ENCODE data around the gene ACP7. TPM values are rescaled to one million over a fixed set of nuclear protein-coding genes. Genes with fewer than 3 reads are reported as not detected.
"Not testable (repeated sequence)": the region's sequence is repeated elsewhere in the genome, so short reads cannot be mapped to it uniquely, and the experiment has no call there.

The ACP7 gene
- total RNA-seq, 2 experiments from 2014 or later: not detected

GRCh38 chr19:39115105-39115847 is 31.1 kb downstream of the ACP7 start:
- Mint-ChIP-seq H3K36me3 (ENCODE audit: low read depth) (no peaks in the 10 kb centered on the region), H3K27me3 (ENCODE audit: low read depth) (no peaks in the 10 kb centered on the region), H3K4me3 (no peak overlapping the region), H3K27ac (no peak overlapping the region), H3K9me3 (no peaks in the 10 kb centered on the region), H3K4me1 (ENCODE audit: low read depth) (peaks cover 5% of the 10 kb centered on the region)
- no peak for DNase-seq
- intact Hi-C loops (cut with micrococcal nuclease): no loop called here
- CTCF ChIA-PET: interaction anchor here (0.6 kb wide), 1 partner anchor 70 kb away, joined by 3 read pairs; no protein-coding TSS in a partner anchor

- CTCF ChIA-PET: interaction anchor here (0.6 kb wide), 1 partner anchor 157 kb away, joined by 3 read pairs; no protein-coding TSS in a partner anchor
- not testable (repeated sequence) for H3K9me3 Mint-ChIP-seq
Observed at GRCh38 chr19:39117023-39117422, 32.9 kb downstream of the ACP7 start.

GRCh38 chr19:39119830-39120229 is 35.7 kb downstream of the ACP7 start:
- H3K27ac Mint-ChIP-seq: no peak overlapping the region
- intact Hi-C loops (cut with micrococcal nuclease): loop anchor here (10.0 kb wide), 1 partner anchor 555 kb away; no protein-coding TSS in a partner anchor
- no peak for DNase-seq
- no peak overlapping the region for H3K4me3 Mint-ChIP-seq
- H3K36me3 Mint-ChIP-seq (ENCODE audit: low read depth): no peaks in the 10 kb centered on the region
- H3K9me3 Mint-ChIP-seq: no peaks in the 10 kb centered on the region
- H3K4me1 Mint-ChIP-seq (ENCODE audit: low read depth): peaks cover 7% of the 10 kb centered on the region
- CTCF ChIA-PET: interaction anchor here (0.6 to 2.3 kb wide), 6 partner anchors 10 to 207 kb away, joined by 3 to 14 read pairs (median 3); no protein-coding TSS in a partner anchor
- peaks cover 2% of the 10 kb centered on the region for H3K27me3 Mint-ChIP-seq (ENCODE audit: low read depth)

More at GRCh38 chr19:39117023-39117422, 32.9 kb downstream of the ACP7 start:
- H3K27me3 Mint-ChIP-seq (ENCODE audit: low read depth); H3K27ac Mint-ChIP-seq; H3K4me1 Mint-ChIP-seq (ENCODE audit: low read depth); intact Hi-C loops (cut with micrococcal nuclease); H3K4me3 Mint-ChIP-seq; H3K36me3 Mint-ChIP-seq (ENCODE audit: low read depth); DNase-seq: not testable (repeated sequence)

- intact Hi-C loops (cut with micrococcal nuclease): loop anchor here (1.0 to 10.0 kb wide), 4 partner anchors 64 to 552 kb away; partner anchors contain the start of gene PLEKHG2
- no peak overlapping the region for H3K27ac Mint-ChIP-seq
- no peak overlapping the region for H3K4me3 Mint-ChIP-seq
- H3K36me3 Mint-ChIP-seq (ENCODE audit: low read depth): peaks cover 2% of the 10 kb centered on the region
- CTCF ChIA-PET: interaction anchor here (0.6 to 1.6 kb wide), 8 partner anchors 12 to 151 kb away, joined by 3 to 10 read pairs (median 4); no protein-coding TSS in a partner anchor
- peaks cover 2% of the 10 kb centered on the region for H3K27me3 Mint-ChIP-seq (ENCODE audit: low read depth)
- no peak for DNase-seq
- H3K4me1 Mint-ChIP-seq (ENCODE audit: low read depth): peaks cover 29% of the 10 kb centered on the region
- H3K9me3 Mint-ChIP-seq: no peaks in the 10 kb centered on the region
Observed at GRCh38 chr19:39122934-39123731, 39.0 kb downstream of the ACP7 start.

- Mint-ChIP-seq H3K36me3 (ENCODE audit: low read depth) (peaks cover 2% of the 10 kb centered on the region), H3K4me3 (peak overlapping the region; percentile 47), H3K27ac (peak overlapping the region; percentile 2), H3K4me1 (ENCODE audit: low read depth) (peaks cover 32% of the 10 kb centered on the region), H3K9me3 (no peaks in the 10 kb centered on the region), H3K27me3 (ENCODE audit: low read depth) (peaks cover 2% of the 10 kb centered on the region)
- intact Hi-C loops (cut with micrococcal nuclease): loop anchor here (2.0 to 10.0 kb wide), 2 partner anchors 409 to 551 kb away; partner anchors contain the start of gene EID2B
- no peak for DNase-seq
- CTCF ChIA-PET: interaction anchor here (0.7 to 1.3 kb wide), 2 partner anchors 15 to 88 kb away, joined by 3 to 5 read pairs; no protein-coding TSS in a partner anchor
Observed at GRCh38 chr19:39124136-39124764, 40.1 kb downstream of the ACP7 start.

- CTCF ChIA-PET: interaction anchor here (1.3 kb wide), 1 partner anchor 87 kb away, joined by 5 read pairs; no protein-coding TSS in a partner anchor
- intact Hi-C loops (cut with micrococcal nuclease): loop anchor here (1.0 to 10.0 kb wide), 3 partner anchors 226 to 550 kb away; partner anchors contain the start of genes EID2B, NFKBIB and SIRT2
- no peak for DNase-seq
- no peaks in the 10 kb centered on the region for H3K9me3 Mint-ChIP-seq
- H3K4me1 Mint-ChIP-seq (ENCODE audit: low read depth): peaks cover 35% of the 10 kb centered on the region
- peak overlapping the region; percentile 92 for H3K4me3 Mint-ChIP-seq
- H3K27me3 Mint-ChIP-seq (ENCODE audit: low read depth): peaks cover 2% of the 10 kb centered on the region
- peak overlapping the region; percentile 92 for H3K27ac Mint-ChIP-seq
- H3K36me3 Mint-ChIP-seq (ENCODE audit: low read depth): peaks cover 2% of the 10 kb centered on the region
Observed at GRCh38 chr19:39125199-39125553, 41.0 kb downstream of the ACP7 start.

GRCh38 chr19:39125554-39126311 is 41.6 kb downstream of the ACP7 start, which contains the start of gene PAK4:
TSS of gene PAK4 (plus strand) at chr19:39125786. CDS start at chr19:39169554, 43,768 bp downstream.
- peak within 1 kb of the TSS; percentile 92 for H3K27ac Mint-ChIP-seq
- peak; percentile 99 for DNase-seq
- intact Hi-C loops (cut with micrococcal nuclease): loop anchor here (1.0 to 10.0 kb wide), 3 partner anchors 226 to 549 kb away; partner anchors contain the start of genes EID2B, NFKBIB and SIRT2
- H3K9me3 Mint-ChIP-seq: no peaks in the 10 kb centered on the region
- peaks cover 2% of the 10 kb centered on the region for H3K36me3 Mint-ChIP-seq (ENCODE audit: low read depth)
- H3K4me1 Mint-ChIP-seq (ENCODE audit: low read depth): peaks cover 38% of the 10 kb centered on the region
- H3K4me3 Mint-ChIP-seq: peak within 1 kb of the TSS; percentile 92
- CTCF ChIA-PET: interaction anchor here (0.5 to 1.3 kb wide), 2 partner anchors 87 to 900 kb away, joined by 5 read pairs; no protein-coding TSS in a partner anchor
- peaks cover 2% of the 10 kb centered on the region for H3K27me3 Mint-ChIP-seq (ENCODE audit: low read depth)

GRCh38 chr19:39126312-39127187 is 42.4 kb downstream of the ACP7 start:
- no peaks in the 10 kb centered on the region for H3K27me3 Mint-ChIP-seq (ENCODE audit: low read depth)
- DNase-seq: no peak
- intact Hi-C loops (cut with micrococcal nuclease): loop anchor here (10.0 kb wide), 1 partner anchor 548 kb away; no protein-coding TSS in a partner anchor
- H3K27ac Mint-ChIP-seq: peak overlapping the region; percentile 92
- peaks cover 2% of the 10 kb centered on the region for H3K36me3 Mint-ChIP-seq (ENCODE audit: low read depth)
- CTCF ChIA-PET: no interaction called here
- peaks cover 45% of the 10 kb centered on the region for H3K4me1 Mint-ChIP-seq (ENCODE audit: low read depth)
- no peaks in the 10 kb centered on the region for H3K9me3 Mint-ChIP-seq
- peak overlapping the region; percentile 92 for H3K4me3 Mint-ChIP-seq

- intact Hi-C loops (cut with micrococcal nuclease): loop anchor here (10.0 kb wide), 1 partner anchor 547 kb away; no protein-coding TSS in a partner anchor
- Mint-ChIP-seq H3K27ac (no peak overlapping the region), H3K4me3 (peak overlapping the region; percentile 4), H3K36me3 (ENCODE audit: low read depth) (peaks cover 2% of the 10 kb centered on the region), H3K27me3 (ENCODE audit: low read depth) (no peaks in the 10 kb centered on the region), H3K4me1 (ENCODE audit: low read depth) (peaks cover 56% of the 10 kb centered on the region), H3K9me3 (no peaks in the 10 kb centered on the region)
- CTCF ChIA-PET: no interaction called here
- DNase-seq: no peak
Observed at GRCh38 chr19:39127812-39128515, 43.8 kb downstream of the ACP7 start.

- H3K27me3 Mint-ChIP-seq (ENCODE audit: low read depth): no peaks in the 10 kb centered on the region
- CTCF ChIA-PET: interaction anchor here (1.3 kb wide), 1 partner anchor 18 kb away, joined by 4 read pairs; no protein-coding TSS in a partner anchor
- H3K9me3 Mint-ChIP-seq: no peaks in the 10 kb centered on the region
- peaks cover 2% of the 10 kb centered on the region for H3K36me3 Mint-ChIP-seq (ENCODE audit: low read depth)
- intact Hi-C loops (cut with micrococcal nuclease): loop anchor here (10.0 kb wide), 1 partner anchor 546 kb away; no protein-coding TSS in a partner anchor
- H3K4me3 Mint-ChIP-seq: no peak overlapping the region
- DNase-seq: no peak
- no peak overlapping the region for H3K27ac Mint-ChIP-seq
- peaks cover 57% of the 10 kb centered on the region for H3K4me1 Mint-ChIP-seq (ENCODE audit: low read depth)
Observed at GRCh38 chr19:39128516-39129079, 44.4 kb downstream of the ACP7 start.

Measured in activated naive CD4-positive, alpha-beta T cell treated with anti-CD3 and anti-CD28 coated beads for 36 hours (primary cell).